ENCODE measurements around the gene FAM184A.

DNA sequence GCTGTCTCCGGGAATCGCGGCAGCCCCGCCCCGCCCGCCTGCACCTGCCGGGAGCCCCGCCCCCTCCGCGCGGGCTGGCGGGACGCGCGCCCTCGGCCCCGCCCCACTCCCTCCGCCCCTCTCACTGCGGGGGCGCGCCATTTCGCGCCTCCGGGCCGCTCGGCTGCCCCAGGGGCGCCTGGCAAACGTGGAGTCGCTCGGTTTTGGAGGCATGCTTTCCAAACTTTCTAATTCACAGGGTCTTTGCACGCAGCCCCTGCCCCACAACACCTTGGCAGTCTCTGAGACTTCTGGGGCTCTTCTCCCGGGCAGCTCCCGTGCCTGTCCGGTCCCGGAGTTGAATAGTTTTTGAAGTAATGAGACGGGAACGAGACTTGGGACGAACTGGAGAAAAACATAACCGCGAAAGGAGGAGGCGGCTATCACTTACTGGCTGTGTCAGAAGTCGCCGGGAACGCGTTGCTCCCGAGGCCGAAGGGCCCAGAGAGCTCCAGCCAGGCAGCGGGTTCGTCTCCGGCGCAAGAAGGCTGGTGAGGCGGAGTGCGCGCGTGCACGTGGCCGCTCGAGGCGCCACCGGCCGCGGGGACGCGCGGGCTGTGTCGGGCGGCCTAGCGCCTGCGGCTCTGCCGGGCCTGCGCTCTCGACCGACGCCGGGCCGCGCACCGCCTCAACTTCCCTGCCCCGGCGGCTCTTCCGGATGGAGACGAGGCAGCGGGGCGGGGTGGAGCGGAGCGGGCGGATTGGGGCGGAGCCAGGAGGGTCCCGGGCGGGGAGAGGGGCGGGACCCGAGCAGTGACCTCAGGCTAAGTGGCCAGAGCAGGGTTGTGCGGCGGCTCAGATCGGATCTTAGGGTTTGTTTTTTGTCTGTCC lies 143.8 kb downstream of the FAM184A start, which contains the start of gene MCM9:
- TF ChIP-seq HDAC2 (IDR thresholded peaks at IDR 0.05) (no peak), CEBPB (IDR thresholded peaks at IDR 0.05; ENCODE audit: borderline replicate concordance in 1 of 2, low read depth in 2 of 2, low read length in 2 of 2) (no peak), EZH2 (IDR thresholded peaks at IDR 0.05; ENCODE audit: borderline replicate concordance, control insufficient read depth, low read depth, low read length) (no peak), KDM1A (IDR thresholded peaks at IDR 0.05; ENCODE audit: borderline replicate concordance) (no peak), POLR2A (IDR thresholded peaks at IDR 0.05; ENCODE audit: low read depth, low read length) (peak; percentile 79), BHLHE40 (IDR thresholded peaks at IDR 0.05; ENCODE audit: borderline replicate concordance in 1 of 2, low read depth in 2 of 2, low read length in 1 of 2) (peak; percentile 13 to 84; a peak in 2 of 4 replicates), NFIC (IDR thresholded peaks at IDR 0.05; ENCODE audit: low read depth, low read length) (no peak), RAD21 (IDR thresholded peaks at IDR 0.05; ENCODE audit: insufficient read depth, low read depth, low read length) (no peak), NFYA (IDR thresholded peaks at IDR 0.05; ENCODE audit: borderline replicate concordance, low read depth, low read length) (no peak), MYC (IDR thresholded peaks at IDR 0.05; ENCODE audit: insufficient read depth, insufficient read length, insufficient replicate concordance, low read length, severe bottlenecking) (peak; percentile 52), ZNF24 (IDR thresholded peaks at IDR 0.05) (no peak), MTA3 (IDR thresholded peaks at IDR 0.05; ENCODE audit: borderline replicate concordance, low read length) (no peak)
- TF ChIP-seq, protein P1, sequence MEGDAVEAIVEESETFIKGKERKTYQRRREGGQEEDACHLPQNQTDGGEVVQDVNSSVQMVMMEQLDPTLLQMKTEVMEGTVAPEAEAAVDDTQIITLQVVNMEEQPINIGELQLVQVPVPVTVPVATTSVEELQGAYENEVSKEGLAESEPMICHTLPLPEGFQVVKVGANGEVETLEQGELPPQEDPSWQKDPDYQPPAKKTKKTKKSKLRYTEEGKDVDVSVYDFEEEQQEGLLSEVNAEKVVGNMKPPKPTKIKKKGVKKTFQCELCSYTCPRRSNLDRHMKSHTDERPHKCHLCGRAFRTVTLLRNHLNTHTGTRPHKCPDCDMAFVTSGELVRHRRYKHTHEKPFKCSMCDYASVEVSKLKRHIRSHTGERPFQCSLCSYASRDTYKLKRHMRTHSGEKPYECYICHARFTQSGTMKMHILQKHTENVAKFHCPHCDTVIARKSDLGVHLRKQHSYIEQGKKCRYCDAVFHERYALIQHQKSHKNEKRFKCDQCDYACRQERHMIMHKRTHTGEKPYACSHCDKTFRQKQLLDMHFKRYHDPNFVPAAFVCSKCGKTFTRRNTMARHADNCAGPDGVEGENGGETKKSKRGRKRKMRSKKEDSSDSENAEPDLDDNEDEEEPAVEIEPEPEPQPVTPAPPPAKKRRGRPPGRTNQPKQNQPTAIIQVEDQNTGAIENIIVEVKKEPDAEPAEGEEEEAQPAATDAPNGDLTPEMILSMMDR (IDR thresholded peaks at IDR 0.05 in 2 of 3, conservative IDR thresholded peaks at IDR 0.05 in 1 of 3; ENCODE audit: control insufficient read depth in 2 of 3, extremely low read depth in 1 of 3, insufficient read depth in 1 of 3, low read depth in 3 of 3, low read length in 3 of 3) = no peak
- TF ChIP-seq, protein P2, sequence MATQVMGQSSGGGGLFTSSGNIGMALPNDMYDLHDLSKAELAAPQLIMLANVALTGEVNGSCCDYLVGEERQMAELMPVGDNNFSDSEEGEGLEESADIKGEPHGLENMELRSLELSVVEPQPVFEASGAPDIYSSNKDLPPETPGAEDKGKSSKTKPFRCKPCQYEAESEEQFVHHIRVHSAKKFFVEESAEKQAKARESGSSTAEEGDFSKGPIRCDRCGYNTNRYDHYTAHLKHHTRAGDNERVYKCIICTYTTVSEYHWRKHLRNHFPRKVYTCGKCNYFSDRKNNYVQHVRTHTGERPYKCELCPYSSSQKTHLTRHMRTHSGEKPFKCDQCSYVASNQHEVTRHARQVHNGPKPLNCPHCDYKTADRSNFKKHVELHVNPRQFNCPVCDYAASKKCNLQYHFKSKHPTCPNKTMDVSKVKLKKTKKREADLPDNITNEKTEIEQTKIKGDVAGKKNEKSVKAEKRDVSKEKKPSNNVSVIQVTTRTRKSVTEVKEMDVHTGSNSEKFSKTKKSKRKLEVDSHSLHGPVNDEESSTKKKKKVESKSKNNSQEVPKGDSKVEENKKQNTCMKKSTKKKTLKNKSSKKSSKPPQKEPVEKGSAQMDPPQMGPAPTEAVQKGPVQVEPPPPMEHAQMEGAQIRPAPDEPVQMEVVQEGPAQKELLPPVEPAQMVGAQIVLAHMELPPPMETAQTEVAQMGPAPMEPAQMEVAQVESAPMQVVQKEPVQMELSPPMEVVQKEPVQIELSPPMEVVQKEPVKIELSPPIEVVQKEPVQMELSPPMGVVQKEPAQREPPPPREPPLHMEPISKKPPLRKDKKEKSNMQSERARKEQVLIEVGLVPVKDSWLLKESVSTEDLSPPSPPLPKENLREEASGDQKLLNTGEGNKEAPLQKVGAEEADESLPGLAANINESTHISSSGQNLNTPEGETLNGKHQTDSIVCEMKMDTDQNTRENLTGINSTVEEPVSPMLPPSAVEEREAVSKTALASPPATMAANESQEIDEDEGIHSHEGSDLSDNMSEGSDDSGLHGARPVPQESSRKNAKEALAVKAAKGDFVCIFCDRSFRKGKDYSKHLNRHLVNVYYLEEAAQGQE (IDR thresholded peaks at IDR 0.05; ENCODE audit: low read depth, low read length) = no peak

All from GM12878 (cell line).